SIG-M5 (cell line): ENCODE measurements around the gene SIX2.

Experiments used
- DNase-seq: peaks from one replicate; lab custom pipeline; 2025; lab: John Stamatoyannopoulos, UW

SIX2 gene

GRCh38 chr2:45018023-45018422 lies 8.8 kb upstream of the SIX2 start:
- no peak for DNase-seq

GRCh38 chr2:45014831-45015230 lies 5.6 kb upstream of the SIX2 start:
- DNase-seq = no peak

GRCh38 chr2:45014016-45014702 lies 4.9 kb upstream of the SIX2 start:
- no peak for DNase-seq

- no peak for DNase-seq
Measured at GRCh38 chr2:45013229-45014015, 4.2 kb upstream of the SIX2 start.

- no peak for DNase-seq
Measured at GRCh38 chr2:45012733-45013132, 3.5 kb upstream of the SIX2 start.

GRCh38 chr2:45011621-45012602 lies 2.7 kb upstream of the SIX2 start:
- no peak for DNase-seq

- DNase-seq = no peak
Measured at GRCh38 chr2:45011121-45011520, 1.9 kb upstream of the SIX2 start.

GRCh38 chr2:45010702-45011012 lies 1.4 kb upstream of the SIX2 start:
- no peak for DNase-seq

GRCh38 chr2:45009928-45010701 lies 863 bp upstream of the SIX2 start:
- DNase-seq = no peak

GRCh38 chr2:45008296-45009129 lies 739 bp downstream of the SIX2 start:
- no peak for DNase-seq

- DNase-seq = no peak
Measured at GRCh38 chr2:45007961-45008295, 1.3 kb downstream of the SIX2 start.

- DNase-seq = no peak
Measured at GRCh38 chr2:45006942-45007287, 2.3 kb downstream of the SIX2 start.

GRCh38 chr2:45006041-45006941 lies 3.0 kb downstream of the SIX2 start:
- DNase-seq = no peak

- DNase-seq = no peak
Measured at GRCh38 chr2:45005261-45006002, 3.8 kb downstream of the SIX2 start.

- DNase-seq = no peak
Measured at GRCh38 chr2:45004562-45005191, 4.6 kb downstream of the SIX2 start.

- no peak for DNase-seq
Measured at GRCh38 chr2:45003579-45004551, 5.4 kb downstream of the SIX2 start.

GRCh38 chr2:45002686-45003085 lies 6.6 kb downstream of the SIX2 start:
- no peak for DNase-seq
